Activated CD4-positive, CD25-positive, alpha-beta regulatory T cell treated with anti-CD3 and anti-CD28 coated beads, Interleukin-2, amount 50 U/mL, for 72 hours (primary cell): ENCODE results near the gene LHFPL2.

Source experiments
- DNase-seq: peaks from one replicate; pipeline ENCODE4 v3.0.0; 2021

Gene LHFPL2

GRCh38 chr5:78613151-78613533 is 35.4 kb downstream of the LHFPL2 start:
- no peak for DNase-seq

- no peak for DNase-seq
Measured at GRCh38 chr5:78612227-78613150, 36.1 kb downstream of the LHFPL2 start.

DNA sequence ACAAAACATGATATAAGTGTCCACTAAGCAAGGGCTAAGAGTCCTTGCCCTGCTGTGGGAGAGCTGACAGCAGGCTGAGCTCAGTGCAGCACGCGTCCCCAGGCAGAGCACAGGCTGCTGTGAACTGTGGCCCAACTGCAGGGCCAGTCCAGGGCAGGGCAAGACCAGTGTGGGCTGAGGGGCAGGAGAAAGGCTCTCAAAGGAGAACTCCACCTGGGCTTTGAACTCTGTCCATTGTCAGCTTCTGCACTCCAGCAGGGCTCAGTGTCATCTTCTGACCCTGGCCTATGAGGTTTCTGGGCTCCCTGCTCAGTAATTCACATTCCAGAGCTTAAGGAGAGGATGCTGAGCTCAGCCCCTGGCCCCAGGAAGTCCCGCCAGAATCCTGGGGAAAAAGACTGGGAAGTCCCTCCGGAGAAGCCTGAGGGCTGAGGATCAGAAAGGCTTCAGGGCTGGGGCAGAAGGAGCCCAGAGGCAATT is 37.4 kb downstream of the LHFPL2 start:
- DNase-seq = no peak

- DNase-seq = no peak
Measured at GRCh38 chr5:78610636-78611035, 37.9 kb downstream of the LHFPL2 start.

GRCh38 chr5:78610163-78610583 is 38.4 kb downstream of the LHFPL2 start:
- no peak for DNase-seq

DNA sequence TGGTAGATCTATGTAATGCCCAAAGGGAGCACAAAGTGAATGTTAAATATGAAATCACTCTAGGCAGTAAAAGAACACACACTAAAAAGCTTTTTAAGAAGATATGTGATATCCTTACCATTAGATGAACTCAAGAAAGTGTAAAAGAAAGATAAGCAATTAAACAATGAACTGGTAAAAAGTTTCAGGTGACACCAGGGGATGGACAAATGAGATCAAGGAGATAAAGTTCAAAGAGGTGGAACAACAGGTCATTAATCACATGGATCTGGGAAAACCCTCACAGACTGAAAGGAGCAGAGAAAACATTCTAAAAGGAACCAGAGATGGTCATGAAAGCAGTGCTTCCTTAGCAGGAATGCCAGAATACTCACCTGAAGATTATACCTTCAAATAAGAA is 40.7 kb downstream of the LHFPL2 start:
- DNase-seq = no peak

DNA sequence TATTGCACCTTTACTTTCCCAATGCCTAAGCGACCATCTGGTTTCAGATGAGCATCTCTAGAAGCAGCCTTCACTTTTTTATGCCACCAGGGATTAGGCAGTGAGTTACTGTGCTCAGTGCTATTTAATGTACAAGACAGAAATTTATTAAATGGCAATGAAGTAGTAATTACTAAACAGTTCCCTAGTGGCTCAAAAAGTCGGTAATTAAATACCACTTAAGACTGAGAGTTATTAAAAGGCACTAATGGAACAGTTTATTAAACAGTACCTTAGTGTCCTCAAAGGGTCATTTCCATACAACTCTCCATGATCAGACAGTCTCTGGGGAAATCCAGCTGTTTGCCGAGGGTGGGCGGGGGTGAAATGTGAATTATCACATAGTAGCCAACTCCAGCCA is 42.3 kb downstream of the LHFPL2 start:
- no peak for DNase-seq

DNA sequence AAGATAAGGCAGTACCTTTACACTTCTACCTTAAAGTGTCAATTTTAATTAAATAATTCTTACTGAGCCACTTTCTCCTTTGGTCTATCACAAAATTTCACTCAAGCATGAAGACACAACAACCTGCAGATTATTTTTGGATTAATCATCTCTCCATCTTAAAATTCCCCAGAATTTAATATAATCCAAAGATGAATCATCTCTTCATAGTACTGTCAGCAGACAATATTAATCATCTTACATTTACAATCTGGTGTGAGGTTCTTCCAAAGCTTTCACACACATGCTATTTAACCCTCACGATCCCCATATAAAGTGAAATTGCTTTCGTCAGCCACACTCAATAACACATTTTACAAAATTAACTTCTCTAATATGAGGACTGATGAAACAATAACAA is 43.0 kb downstream of the LHFPL2 start:
- DNase-seq = no peak

DNA sequence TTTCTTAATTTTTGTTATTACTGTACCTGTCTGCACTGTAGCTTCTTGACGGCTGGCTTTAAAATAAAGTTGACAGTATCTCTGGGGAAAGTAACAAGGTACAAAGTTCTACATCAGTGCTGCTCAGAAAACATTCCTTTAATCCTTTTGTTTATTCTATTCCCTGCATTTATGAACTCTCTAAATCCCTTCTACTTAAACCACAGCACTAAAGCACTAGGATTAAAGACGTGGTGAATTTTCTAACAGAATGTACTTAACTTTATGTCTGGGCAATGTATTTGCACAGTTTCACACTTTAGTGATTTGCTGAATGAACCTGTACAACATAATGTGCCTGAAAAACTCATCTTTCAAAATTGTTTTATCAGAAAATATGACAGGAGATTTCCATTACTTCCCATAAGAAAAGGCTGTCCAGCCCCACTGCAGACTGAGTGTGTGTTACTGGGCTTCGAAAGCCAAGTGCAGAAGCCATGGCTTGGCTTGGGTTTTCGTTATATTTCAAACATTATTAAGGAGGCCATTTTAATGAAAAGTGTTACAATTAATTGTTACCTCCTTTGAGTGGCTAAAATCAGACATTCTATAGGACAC is 43.8 kb downstream of the LHFPL2 start:
- no peak for DNase-seq

DNA sequence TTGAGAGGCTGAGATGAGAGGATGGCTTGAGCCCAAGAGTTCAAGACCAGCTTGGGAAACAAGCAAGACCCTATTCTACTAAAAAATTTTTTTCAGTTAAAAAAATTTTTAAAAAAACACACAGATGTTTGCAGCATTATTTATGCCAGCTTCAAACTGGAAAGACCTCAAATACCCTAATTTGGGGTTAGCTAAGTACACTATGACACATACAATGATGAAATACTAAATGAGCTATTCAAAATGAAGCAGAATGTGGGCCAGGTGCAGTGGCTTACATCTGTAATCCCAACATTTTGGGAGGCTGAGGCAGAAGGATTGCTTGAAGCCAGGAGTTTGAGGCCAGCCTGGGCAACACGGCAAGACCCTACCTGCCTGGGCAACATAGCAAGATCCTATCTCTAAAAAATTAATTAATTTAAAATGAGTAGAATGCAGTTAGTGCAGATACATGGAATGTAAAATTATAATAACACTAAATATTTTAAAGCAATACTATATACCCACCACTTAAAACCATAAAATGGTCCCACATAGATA is 44.9 kb downstream of the LHFPL2 start:
- no peak for DNase-seq

GRCh38 chr5:78602400-78602799 is 46.2 kb downstream of the LHFPL2 start:
- no peak for DNase-seq

DNA sequence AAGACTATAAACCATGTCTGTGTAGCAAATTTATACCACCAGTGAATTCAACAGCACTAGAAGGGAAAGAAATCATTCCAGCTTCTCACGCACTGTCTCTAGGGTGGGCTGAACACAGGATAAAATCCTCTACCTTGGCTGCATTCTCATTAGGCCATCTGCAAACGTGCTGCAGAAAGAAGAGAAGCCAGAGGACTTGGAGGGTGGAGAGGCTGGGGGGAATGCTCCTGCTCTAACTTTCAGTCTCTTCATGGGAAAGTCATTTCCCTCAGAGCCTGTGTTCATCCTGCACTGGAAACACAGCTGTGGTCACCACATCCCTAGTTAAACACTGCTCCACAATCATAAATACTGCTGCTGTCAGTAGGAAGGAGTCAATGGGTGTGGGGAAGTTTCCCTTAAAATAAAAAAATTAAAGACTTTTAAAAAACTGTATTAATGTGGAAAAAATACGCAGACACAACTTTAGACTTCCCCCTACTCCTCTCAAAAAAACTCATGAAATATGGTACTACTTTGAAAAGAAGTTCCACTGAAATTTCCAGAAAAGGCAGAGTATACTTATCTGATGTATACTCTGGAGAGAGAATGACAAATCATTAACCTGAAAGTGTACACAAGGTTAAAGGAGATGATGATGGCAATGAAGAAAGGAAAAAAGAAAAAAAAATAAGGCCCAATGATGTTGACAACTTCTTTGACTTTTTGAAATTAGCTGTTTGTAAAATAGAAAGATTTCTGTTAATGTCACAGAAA is 46.8 kb downstream of the LHFPL2 start:
- DNase-seq = no peak

GRCh38 chr5:78600687-78601414 is 47.7 kb downstream of the LHFPL2 start:
- DNase-seq = no peak

DNA sequence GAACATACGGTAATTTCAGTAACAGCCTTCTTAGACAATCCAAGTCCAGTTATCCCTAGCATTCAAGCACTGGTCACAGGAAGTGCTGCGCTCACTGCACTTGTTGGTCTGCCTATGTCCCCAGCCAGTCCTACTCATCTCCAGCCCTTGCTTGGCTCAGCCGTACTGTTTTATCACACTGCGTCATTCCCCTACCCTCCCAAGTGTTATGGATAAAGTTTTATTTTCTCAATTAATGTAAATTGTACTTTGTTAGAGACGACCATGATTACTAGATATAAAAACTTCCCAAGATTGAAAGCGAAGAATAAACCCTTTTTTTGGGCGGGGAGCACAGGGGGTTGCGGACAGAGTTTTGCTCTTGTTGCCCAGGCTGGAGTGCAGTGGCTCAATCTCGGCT is 49.6 kb downstream of the LHFPL2 start:
- no peak for DNase-seq

DNA sequence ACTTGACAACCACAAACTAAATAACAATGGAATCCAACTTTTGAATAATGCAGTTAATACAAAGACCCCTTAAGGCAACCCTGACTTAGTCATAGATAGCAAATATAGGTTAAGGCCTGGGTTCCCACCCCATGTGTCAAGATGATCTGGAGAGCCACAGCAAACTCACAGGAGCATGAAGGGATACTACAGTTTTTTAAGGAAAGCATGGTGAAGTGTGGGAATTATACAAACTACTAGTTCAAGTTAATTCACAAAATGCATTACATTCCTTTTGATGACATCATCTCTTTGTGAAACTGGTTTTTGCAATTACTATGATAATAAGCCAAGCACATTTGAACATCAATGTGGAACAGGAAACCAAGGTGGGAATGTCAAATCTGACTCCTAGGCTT is 50.6 kb downstream of the LHFPL2 start:
- DNase-seq = no peak

- DNase-seq = no peak
Measured at GRCh38 chr5:78597068-78597973, 51.3 kb downstream of the LHFPL2 start.

DNA sequence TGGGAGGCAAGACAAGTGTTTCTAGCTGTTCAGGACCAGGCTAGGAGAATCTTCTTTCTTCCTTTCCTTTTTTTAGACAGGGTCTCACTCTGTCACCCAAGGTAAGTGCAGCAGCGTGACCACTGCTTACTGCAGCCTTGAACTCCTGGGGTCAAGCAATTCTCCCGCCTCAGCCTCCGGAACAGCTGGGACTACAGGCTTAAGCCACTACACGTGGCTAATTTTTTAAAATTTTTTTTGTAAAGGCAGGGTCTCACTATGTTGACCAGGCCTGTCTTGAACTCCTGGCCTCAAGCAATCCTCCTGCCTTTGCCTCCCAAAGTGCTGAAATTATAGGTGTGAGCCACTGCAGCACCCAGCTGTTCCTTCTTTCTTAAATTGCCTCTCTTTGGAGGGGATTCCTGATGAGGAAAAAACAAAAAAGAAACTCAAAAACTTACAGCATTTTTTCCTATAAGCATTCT is 53.1 kb downstream of the LHFPL2 start:
- DNase-seq = no peak

DNA sequence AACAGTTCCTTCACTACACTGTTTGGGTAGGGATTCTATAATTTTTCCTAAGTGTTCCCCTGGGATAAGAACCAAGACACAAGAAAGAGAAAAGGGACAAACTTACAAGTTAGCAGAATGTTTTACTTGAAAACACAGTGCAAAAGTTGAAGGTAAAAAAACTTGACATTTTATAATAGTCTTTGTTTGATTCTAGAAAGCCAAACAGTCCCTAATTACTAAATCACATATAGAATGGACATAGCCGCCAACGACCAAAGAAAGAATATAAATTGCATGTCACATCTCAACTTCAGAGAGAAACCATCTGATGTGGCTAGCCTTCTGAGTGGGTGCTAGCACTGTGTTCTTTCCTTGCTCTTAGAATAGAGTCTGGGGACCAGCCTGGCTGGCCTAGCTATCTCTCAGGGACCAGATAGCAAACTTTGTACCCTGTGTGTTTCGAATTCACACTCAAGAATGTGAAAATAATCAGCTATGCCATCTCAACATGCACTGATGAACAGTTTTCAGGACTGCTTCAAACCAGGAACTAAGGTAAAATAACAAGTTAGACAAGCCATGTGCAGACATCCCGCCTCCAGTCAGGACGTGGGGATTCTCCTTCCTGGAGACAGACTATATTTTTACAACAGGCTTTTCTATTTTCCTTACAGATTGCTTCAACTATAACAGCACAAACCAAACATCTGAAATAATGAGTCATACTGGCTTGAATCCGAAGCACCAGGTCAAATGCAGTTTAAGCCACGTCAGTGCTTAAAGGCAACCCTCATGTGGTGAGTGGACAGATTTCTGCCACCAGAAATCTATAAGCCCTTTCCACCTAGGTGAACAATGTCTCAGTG is 53.7 kb downstream of the LHFPL2 start:
- DNase-seq = no peak

- no peak for DNase-seq
Measured at GRCh38 chr5:78594021-78594420, 54.6 kb downstream of the LHFPL2 start.

GRCh38 chr5:78593465-78593864 is 55.1 kb downstream of the LHFPL2 start:
- no peak for DNase-seq
